Dendritic cell treated with granulocyte-macrophage colony-stimulating factor and Interleukin-4, amounts not matched to agents 40 ng/mL and 50 ng/mL, for 4 days (primary cell): ENCODE measurements around the gene EIF4B.

ENCODE experiments used
- H3K27ac Mint-ChIP-seq: one replicate; pipeline ENCODE4 v1.8.0; 2022; ENCODE audit warnings: mild to moderate bottlenecking, mixed read lengths
- H3K27me3 Mint-ChIP-seq: one replicate; pipeline ENCODE4 v1.8.0; 2022; ENCODE audit warnings: mild to moderate bottlenecking, mixed read lengths
- H3K36me3 Mint-ChIP-seq: one replicate; pipeline ENCODE4 v1.8.0; 2022; ENCODE audit warnings: low read depth, mixed read lengths
- H3K4me1 Mint-ChIP-seq: one replicate; pipeline ENCODE4 v1.8.0; 2022; ENCODE audit warnings: low read depth, mixed read lengths
- H3K4me3 Mint-ChIP-seq: one replicate; pipeline ENCODE4 v1.8.0; 2022; ENCODE audit warnings: mild to moderate bottlenecking, moderate library complexity, mixed read lengths
- H3K9me3 Mint-ChIP-seq: one replicate; pipeline ENCODE4 v1.8.0; 2022; ENCODE audit warnings: mixed read lengths
- intact Hi-C: fragments of 100-400 bp; cut with micrococcal nuclease; formaldehyde crosslinking; loops from one replicate; pipeline ENCODE4 v1.15.0; 2022

Gene EIF4B

DNA sequence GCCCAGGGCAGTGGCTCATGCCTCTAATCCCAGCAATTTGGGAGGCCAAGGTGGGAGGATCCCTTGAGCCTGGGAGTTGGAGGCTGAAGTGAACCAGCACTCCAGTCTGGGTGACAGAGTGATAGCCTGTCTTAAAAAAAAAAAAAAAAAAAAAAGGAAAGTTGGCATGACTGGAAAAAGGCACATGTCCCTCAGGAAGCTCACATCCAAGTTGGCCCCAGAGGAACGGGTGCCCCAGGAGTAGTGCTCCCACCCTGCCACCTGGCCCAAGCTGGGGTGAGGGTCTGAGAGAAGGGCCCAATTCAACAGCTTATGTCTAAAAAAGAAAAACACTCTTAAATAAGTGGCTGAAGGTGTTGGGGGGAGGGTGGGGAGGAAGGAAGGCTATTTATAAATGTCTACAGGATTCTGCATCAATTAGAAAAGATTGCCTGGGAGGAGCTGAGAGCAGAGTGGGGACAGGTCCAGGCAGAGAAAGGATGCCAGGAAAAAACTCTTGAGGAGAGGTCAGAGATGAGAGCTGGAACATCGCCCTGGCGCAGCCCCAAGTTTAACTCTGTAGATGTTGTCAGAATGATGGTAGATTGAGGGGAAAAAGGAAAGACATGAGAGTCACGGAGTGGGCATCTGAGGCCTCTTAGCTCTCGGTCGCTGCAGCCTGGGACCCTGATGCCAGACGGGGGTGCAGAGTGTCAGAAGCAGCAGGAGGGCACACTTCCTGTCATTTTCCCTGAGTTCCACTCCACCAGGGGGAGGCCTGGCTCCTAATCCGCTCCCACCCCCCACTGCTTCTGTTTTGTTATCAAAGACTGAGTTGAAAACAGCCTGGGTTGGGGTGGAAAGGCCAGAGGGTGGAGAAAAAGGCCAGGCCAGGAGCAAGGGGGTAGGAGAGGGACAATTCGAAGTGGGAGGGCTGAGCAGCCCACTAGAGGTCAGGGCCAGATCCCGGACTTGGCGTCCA, 65.6 kb downstream of the EIF4B start:
- Mint-ChIP-seq H3K4me3 (no peak overlapping the region), H3K9me3 (no peaks in the 10 kb centered on the region), H3K4me1 (peaks cover 70% of the 10 kb centered on the region), H3K27me3 (no peaks in the 10 kb centered on the region), H3K36me3 (peaks cover 91% of the 10 kb centered on the region), H3K27ac (peak overlapping the region; percentile 48)
- intact Hi-C loops = no loop called here

DNA sequence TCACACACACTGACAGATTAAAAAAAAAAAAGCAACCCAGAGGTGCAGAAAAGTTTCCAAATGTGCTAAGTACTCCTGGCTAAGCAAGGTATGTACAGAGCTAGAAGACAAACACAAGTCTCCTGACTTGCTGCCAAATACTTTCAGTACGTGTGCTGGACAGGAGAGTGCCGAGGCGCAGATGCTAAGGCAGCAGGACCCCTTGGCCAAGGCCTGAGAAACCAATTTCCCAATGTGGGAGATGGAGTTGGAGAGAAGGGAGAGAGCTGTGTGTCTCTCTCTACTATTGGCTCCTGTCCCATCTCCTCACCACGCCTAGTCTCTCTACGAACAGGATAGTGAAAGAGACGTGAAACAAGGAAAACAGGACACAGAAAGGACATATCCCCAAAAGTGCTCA, 67.6 kb downstream of the EIF4B start:
- intact Hi-C loops = no loop called here
- Mint-ChIP-seq H3K4me1 (peaks cover 80% of the 10 kb centered on the region), H3K36me3 (peaks cover 80% of the 10 kb centered on the region), H3K4me3 (no peak overlapping the region), H3K27ac (no peak overlapping the region), H3K9me3 (no peaks in the 10 kb centered on the region), H3K27me3 (no peaks in the 10 kb centered on the region)

DNA sequence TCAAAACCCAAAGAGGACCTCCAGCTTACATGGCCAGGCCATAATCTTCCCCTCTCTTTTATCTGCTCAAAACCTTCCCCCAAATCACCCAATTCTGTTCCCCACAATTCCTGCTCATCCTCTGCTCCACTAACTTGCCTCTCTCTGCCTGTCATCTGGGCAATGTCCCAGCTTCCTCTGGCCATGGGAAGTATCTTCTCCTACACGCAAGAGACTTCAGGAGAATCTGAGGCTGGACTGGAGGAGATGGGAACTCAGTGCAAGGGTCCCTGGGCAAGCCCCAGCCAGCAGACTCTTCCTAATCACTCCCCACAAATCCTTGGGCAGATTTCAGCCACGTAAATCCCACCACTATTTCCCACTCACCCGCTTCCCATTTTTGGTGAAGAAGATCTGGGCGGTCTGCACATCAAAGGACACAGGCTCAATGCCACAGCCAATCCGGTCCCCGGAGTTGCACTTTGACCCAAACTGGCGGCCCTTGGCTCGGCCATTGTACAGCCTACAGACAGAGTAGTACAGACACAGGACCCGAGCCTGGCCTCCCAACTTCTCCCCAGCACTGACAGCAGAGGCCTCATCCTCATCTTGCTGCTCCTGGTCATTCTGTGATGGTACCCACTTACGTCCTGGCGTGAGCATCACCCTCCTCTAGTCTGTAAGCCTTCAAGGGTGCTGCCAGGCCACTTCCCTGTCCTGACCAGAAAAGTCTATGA, 68.2 kb downstream of the EIF4B start:
- H3K9me3 Mint-ChIP-seq = no peaks in the 10 kb centered on the region
- peaks cover 80% of the 10 kb centered on the region for H3K36me3 Mint-ChIP-seq
- peaks cover 79% of the 10 kb centered on the region for H3K4me1 Mint-ChIP-seq
- no peaks in the 10 kb centered on the region for H3K27me3 Mint-ChIP-seq
- no peak overlapping the region for H3K27ac Mint-ChIP-seq
- intact Hi-C loops = no loop called here
- H3K4me3 Mint-ChIP-seq = no peak overlapping the region

DNA sequence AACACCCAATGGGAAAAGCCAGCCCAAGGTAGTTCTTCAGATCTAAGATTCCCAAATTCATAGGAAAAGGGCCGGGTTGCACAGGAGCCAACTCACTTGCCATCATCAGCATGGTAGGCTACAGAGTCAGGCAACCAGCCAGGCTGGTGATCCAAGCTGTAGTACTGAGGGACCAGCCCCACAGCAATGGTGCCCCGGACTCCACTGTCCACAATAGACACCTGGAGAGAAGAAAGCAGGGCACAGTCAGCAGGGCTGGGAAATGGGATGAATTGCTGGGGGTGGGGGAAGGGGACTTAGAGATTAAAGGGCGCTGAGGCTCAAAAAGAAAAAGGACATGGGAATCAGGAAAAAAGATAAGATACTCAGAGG, 68.7 kb downstream of the EIF4B start:
- peaks cover 82% of the 10 kb centered on the region for H3K4me1 Mint-ChIP-seq
- no peaks in the 10 kb centered on the region for H3K9me3 Mint-ChIP-seq
- no peaks in the 10 kb centered on the region for H3K27me3 Mint-ChIP-seq
- peaks cover 76% of the 10 kb centered on the region for H3K36me3 Mint-ChIP-seq
- intact Hi-C loops = no loop called here
- no peak overlapping the region for H3K4me3 Mint-ChIP-seq
- no peak overlapping the region for H3K27ac Mint-ChIP-seq

DNA sequence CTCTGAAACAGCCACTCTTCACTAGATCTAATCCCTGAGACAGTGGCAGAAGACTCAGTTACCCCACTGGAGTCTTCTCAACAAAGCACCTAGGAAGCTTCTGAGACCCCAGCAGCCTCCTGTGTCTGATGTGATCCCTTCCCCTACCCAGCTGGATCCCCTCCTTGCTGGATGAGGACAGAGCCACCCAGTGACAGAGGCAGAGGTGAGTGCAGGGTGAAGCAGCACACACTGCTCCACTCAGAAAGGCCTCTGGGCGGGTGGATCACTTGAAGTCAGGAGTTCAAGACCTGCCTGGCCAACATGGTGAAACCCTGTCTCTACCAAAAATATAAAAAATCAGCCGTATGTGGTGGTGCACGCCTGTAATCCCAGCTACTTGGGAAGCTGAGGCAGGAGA, 70.2 kb downstream of the EIF4B start:
- Mint-ChIP-seq H3K27ac (no peak overlapping the region), H3K36me3 (peaks cover 62% of the 10 kb centered on the region), H3K4me1 (peaks cover 80% of the 10 kb centered on the region), H3K4me3 (no peak overlapping the region), H3K27me3 (peaks cover 4% of the 10 kb centered on the region), H3K9me3 (no peaks in the 10 kb centered on the region)
- intact Hi-C loops = no loop called here

DNA sequence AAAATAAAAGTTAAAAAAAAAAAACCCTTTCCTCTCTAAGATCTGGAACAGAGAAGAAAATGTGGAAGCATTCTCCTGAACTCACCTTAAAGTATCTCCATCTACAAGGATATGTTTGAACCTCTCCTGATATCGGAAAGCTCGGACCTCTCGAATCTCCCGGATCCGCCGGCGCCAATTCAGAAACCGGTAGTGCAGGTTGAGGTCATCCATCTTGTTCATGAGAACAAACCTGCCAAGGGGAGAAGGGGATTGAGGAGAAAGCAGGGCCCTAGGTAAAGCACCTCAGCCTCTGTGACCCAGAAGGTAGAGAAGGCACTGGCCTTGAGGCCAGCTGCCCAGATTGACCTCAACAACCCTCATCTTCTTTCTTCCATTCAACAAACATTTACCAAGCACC, 70.8 kb downstream of the EIF4B start:
- Mint-ChIP-seq H3K9me3 (no peaks in the 10 kb centered on the region), H3K27ac (no peak overlapping the region), H3K4me3 (no peak overlapping the region), H3K27me3 (peaks cover 7% of the 10 kb centered on the region), H3K4me1 (peaks cover 75% of the 10 kb centered on the region), H3K36me3 (peaks cover 57% of the 10 kb centered on the region)
- intact Hi-C loops = no loop called here

DNA sequence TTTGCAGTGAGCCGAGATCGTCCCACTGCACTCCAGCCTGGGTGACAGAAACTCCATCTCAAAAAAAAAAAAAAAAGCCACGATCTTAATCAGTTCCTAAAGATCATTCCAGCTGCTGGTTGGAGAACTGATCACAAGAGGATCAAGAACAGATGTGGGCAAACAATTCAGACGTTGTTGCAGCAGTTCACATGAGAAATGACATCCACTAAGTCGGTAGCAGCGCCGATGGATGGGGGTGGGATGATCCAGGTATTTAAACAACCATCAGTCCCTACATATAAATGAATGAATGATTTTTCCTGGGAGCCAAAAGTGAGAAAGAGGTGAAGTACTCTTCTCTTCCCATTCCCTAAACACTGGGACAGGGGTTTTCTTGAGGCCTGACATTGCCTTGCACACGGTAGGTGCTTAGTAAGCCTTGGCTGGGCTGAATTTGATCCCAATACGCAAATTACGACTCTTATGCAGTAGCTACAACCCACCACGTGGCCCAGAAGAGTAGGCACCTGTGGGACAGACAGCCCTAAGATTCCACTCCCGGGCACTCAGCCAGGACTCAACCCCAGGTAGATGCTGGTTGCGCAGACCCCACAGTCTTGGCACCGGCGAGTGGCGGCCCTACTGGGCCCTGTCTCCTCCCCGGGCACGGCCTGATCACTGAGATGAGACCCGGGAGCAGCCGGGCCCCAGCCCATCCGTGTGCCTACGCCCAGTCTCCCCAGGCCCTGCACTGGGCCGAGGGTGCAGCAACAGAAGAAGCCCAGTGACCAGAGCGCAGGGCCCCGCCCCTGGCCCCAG, 72.4 kb downstream of the EIF4B start:
- peak overlapping the region; percentile 93 for H3K27ac Mint-ChIP-seq
- peaks cover 48% of the 10 kb centered on the region for H3K36me3 Mint-ChIP-seq
- peaks cover 60% of the 10 kb centered on the region for H3K4me1 Mint-ChIP-seq
- intact Hi-C loops = no loop called here
- H3K27me3 Mint-ChIP-seq = peaks cover 9% of the 10 kb centered on the region
- H3K4me3 Mint-ChIP-seq = peak overlapping the region; percentile 80
- no peaks in the 10 kb centered on the region for H3K9me3 Mint-ChIP-seq

DNA sequence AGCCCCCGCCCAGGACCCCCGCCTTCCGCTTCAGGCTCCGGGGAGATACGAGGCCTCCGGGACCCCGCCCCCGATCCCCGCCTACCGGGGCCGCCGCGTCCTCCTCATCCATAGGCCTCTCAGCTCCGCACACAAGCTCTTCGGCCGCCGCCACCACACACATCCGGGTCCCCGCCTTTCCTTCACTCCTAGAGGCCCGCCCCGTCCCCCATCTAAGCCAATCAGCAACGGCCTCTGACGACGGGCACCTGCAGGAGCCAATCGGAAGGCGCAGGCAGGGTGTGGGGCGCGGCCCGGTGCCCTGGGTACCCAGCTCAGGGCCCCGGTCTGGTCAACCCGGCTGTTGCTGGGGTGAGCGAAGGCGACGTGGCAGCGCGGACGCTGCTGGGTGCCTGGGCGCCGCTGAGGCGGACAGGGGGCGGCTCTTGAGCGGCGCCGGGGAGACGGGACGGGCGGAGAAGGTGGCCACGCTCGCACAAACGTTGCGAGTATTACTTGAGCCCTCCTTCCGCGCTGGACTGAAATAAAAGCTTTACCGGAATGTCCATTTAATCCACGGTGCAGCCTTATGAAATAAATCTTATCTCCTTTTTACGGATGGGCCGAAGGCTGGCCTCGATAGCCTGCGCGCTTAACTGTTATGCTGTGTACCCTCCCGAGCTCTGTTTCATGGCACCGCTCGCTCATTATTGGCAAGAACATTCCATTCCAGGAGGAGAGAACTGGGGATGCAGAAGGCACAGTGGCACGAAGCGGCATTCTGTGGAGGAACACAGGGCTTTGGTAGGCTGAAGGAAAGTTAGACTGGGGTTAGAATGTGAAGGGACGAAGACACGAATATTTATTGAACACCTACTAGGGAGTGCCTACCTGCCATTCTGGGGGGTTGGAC, 73.2 kb downstream of the EIF4B start, which contains the start of gene SPRYD3:
SPRYD3 (minus strand) TSS at position 165 of the 892 bp plus-strand sequence; CDS start at position 108, 57 bp downstream.
- Mint-ChIP-seq H3K27ac (peak within 1 kb of the TSS; percentile 93), H3K4me1 (peaks cover 52% of the 10 kb centered on the region), H3K36me3 (peaks cover 40% of the 10 kb centered on the region), H3K4me3 (peak within 1 kb of the TSS; percentile 80), H3K27me3 (peaks cover 9% of the 10 kb centered on the region), H3K9me3 (no peaks in the 10 kb centered on the region)
- intact Hi-C loops = no loop called here

DNA sequence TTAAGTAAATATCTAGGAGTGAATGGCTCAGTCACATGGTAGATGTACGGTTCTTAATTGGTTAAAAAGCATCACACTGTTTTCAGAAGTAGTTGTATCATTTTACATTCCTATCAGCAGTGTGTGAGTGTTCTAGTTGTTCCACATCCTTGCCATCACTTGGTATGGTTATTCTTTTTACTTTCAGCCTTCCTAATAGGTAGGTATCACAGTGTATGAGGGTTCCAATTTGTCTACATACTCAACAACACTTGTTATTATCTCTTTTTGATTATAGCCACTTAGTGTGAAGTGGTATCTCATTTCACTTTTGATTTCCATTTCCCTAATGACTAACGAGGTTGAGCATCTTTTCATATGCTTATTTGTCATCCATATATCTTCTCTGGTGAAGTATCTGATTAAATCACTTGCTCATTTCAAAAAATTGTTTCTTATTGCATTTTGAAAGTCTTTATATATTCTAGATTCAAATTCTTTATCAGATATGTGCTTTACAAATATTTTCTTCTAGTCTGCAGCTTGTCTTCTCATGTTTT, 76.5 kb downstream of the EIF4B start:
- Mint-ChIP-seq H3K4me3 (no peak overlapping the region), H3K4me1 (peaks cover 27% of the 10 kb centered on the region), H3K36me3 (peaks cover 7% of the 10 kb centered on the region), H3K9me3 (no peaks in the 10 kb centered on the region), H3K27ac (no peak overlapping the region), H3K27me3 (peaks cover 12% of the 10 kb centered on the region)
- intact Hi-C loops = no loop called here

DNA sequence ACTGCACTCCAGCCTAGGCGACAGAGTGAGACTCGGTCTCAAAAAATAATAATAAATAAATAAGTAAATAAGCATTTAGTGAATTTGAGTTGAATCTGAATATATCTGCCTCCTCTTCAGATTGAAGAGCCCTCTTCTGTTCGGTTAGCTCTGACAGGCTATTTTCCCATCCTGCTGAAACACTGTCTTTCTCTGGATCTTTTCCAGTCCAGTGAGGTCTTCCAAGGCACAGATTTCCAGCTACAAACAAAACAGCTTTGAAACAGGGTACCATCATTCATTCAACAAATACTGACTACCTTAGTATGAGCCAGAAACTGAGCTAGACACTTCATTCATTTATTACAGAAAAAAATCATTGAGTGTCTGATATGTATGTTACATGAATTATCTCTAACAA, 80.1 kb downstream of the EIF4B start:
- Mint-ChIP-seq H3K27ac (no peak overlapping the region), H3K36me3 (no peaks in the 10 kb centered on the region), H3K4me3 (no peak overlapping the region), H3K4me1 (no peaks in the 10 kb centered on the region), H3K27me3 (peaks cover 9% of the 10 kb centered on the region), H3K9me3 (no peaks in the 10 kb centered on the region)
- intact Hi-C loops = no loop called here

DNA sequence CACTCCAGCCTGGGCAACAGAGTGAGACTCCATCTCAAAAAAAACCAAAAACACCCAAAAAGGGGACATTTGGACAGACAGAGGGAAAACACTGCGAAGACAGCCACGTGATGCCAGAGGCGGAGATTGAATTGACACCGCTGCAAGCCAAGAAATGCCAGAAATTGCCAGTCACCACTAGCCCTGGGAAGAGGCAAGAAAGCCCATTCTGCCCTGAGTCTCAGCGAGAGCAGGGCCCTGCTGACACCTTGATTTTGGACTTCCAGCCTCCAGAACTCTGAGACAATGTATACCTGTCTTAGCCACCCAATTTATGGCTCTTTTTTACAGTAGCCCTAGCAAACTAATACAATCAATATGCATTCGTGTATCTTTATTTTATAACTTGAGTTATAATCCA, 83.8 kb downstream of the EIF4B start:
- intact Hi-C loops = no loop called here
- Mint-ChIP-seq H3K9me3 (no peaks in the 10 kb centered on the region), H3K27ac (no peak overlapping the region), H3K4me3 (no peak overlapping the region), H3K36me3 (no peaks in the 10 kb centered on the region), H3K4me1 (peaks cover 19% of the 10 kb centered on the region), H3K27me3 (peaks cover 4% of the 10 kb centered on the region)

DNA sequence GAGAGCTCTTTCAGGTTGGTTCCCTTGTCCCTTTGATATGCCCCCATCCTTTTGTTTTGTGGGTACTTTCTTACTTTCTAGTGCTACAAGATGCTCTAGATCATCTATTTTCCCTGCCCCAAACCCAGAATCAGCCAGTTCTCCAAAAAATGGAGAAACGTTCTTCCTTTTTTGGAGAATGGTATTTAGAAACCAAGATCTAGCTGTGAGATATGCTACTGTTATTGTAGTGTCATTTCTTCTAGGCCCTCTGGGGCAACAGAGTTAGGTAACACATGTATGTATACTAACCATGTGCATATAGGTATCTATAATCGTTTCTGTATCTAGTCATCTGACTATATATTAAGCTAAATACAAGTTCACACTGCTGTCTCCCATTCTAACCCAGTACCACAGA, 84.3 kb downstream of the EIF4B start:
- intact Hi-C loops = no loop called here
- H3K4me3 Mint-ChIP-seq = no peak overlapping the region
- no peaks in the 10 kb centered on the region for H3K9me3 Mint-ChIP-seq
- peaks cover 4% of the 10 kb centered on the region for H3K27me3 Mint-ChIP-seq
- no peak overlapping the region for H3K27ac Mint-ChIP-seq
- no peaks in the 10 kb centered on the region for H3K36me3 Mint-ChIP-seq
- H3K4me1 Mint-ChIP-seq = peaks cover 19% of the 10 kb centered on the region

DNA sequence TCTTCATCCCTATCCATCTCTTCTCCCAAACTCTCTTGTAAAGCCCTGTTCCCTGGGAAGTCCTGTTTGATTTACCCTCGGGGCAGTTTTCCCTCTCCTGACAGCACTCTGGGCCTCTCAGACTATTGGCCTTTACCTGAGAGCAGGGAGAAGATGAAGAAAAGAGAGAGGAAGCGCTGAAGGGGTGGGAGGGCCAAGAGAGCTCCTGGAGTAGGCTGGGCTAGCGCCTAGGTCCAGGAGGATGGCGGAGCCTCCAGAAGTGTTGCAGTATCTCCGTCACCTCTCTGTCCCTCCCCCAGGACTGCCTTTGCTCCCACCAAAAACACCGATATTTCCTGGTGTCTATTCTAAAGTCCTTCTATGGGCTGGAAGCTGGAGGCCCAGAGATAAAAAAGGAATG, 85.5 kb downstream of the EIF4B start:
- no peak overlapping the region for H3K27ac Mint-ChIP-seq
- intact Hi-C loops = no loop called here

More for the DNA sequence above, 85.5 kb downstream of the EIF4B start:
- Mint-ChIP-seq H3K4me1 (peaks cover 29% of the 10 kb centered on the region), H3K9me3 (no peaks in the 10 kb centered on the region), H3K36me3 (no peaks in the 10 kb centered on the region), H3K4me3 (no peak overlapping the region), H3K27me3 (peaks cover 7% of the 10 kb centered on the region)
